ENCODE results near the gene PRUNE2. TPM values are rescaled to one million over a fixed set of nuclear protein-coding genes. Genes with fewer than 3 reads are reported as not detected.

PRUNE2 gene
- total and polyA plus RNA-seq, 2 experiments from 2014 or later: 0.46 to 4.1 TPM

DNA sequence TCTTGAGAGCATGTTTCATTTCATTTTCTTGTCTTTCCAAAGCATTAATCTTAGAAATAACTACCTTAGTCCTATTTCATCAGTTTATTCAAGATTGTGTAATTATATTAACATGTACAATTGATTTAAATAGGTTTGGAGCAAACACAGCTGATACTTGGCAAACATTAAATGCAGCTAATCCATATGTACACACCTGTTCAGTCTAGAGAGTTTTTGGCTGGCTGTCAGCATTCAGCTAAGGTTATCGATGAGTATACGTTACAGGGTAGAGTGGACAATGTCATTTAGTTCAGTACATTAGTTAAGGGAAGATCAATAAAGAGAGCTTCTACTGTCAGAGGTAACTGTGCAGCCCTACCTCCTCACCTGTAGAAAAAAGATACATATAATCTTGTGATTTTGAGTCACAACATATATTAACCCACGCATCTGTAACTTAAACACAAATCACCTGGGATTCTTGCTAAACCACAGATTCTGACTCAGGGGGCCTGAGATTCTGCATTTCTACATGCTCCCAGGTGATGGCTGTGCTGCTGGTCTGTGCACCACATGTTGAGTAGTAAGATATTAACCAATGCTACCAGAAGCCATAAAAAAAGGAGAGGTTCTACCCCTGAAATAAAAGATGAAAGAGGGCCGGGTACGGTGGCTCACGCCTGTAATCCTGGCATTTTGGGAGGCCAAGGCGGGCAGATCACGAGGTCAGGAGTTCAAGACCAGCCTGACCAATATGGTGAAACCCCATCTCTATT is 175.8 kb downstream of the PRUNE2 start:
- Histone ChIP-seq H3K4me3 (no peak overlapping the region), H3K9me3 (ENCODE audit: low read depth) (no peaks in the 10 kb centered on the region), H3K9me2 (replicated peaks; ENCODE audit: insufficient read depth) (no peaks in the 10 kb centered on the region), H4K20me1 (ENCODE audit: insufficient read depth, poor library complexity, severe bottlenecking) (no peaks in the 10 kb centered on the region), H3K79me2 (no peaks in the 10 kb centered on the region), H3K27me3 (no peaks in the 10 kb centered on the region), H3K4me1 (ENCODE audit: insufficient read depth) (no peaks in the 10 kb centered on the region), H2AFZ (no peak overlapping the region), H3K4me2 (no peak overlapping the region), H3K36me3 (replicated peaks; ENCODE audit: insufficient read depth, low read depth) (no peaks in the 10 kb centered on the region), H3K27ac (no peak overlapping the region)
- 73% methylated on average over 8 of the region's 8 CpGs for WGBS (ENCODE audit: low lambda C conversion rate, missing lambda C conversion rate)
- TF ChIP-seq, protein P1, sequence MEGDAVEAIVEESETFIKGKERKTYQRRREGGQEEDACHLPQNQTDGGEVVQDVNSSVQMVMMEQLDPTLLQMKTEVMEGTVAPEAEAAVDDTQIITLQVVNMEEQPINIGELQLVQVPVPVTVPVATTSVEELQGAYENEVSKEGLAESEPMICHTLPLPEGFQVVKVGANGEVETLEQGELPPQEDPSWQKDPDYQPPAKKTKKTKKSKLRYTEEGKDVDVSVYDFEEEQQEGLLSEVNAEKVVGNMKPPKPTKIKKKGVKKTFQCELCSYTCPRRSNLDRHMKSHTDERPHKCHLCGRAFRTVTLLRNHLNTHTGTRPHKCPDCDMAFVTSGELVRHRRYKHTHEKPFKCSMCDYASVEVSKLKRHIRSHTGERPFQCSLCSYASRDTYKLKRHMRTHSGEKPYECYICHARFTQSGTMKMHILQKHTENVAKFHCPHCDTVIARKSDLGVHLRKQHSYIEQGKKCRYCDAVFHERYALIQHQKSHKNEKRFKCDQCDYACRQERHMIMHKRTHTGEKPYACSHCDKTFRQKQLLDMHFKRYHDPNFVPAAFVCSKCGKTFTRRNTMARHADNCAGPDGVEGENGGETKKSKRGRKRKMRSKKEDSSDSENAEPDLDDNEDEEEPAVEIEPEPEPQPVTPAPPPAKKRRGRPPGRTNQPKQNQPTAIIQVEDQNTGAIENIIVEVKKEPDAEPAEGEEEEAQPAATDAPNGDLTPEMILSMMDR (IDR thresholded peaks at IDR 0.05; ENCODE audit: poor library complexity): no peak
- TF ChIP-seq EZH2 (IDR thresholded peaks at IDR 0.05; ENCODE audit: borderline replicate concordance): no peak
- no peak for DNase-seq (ENCODE audit: low spot score)

DNA sequence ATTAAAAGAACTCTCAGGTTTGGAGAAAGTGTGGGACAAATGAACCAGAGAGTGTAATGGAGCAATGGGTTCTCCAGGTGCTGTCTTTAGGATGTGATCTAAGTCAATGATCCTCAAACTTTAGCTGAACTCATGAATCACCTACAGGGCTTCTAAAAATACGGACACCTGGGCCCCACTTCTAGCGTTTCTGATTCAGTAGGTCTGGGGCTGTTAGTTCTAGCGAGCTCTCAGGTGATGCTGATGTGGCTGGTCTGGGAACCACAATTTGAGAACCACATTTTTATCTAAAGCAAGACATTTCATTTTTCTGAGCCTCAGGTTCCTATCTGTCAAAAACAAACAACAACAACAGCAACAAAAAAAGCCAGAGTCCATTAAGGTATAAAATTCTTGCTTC is 176.8 kb downstream of the PRUNE2 start:
- Histone ChIP-seq H3K36me3 (replicated peaks; ENCODE audit: insufficient read depth, low read depth) (no peaks in the 10 kb centered on the region), H3K27me3 (no peaks in the 10 kb centered on the region), H3K4me1 (ENCODE audit: insufficient read depth) (no peaks in the 10 kb centered on the region), H3K9me2 (replicated peaks; ENCODE audit: insufficient read depth) (no peaks in the 10 kb centered on the region), H2AFZ (no peak overlapping the region), H3K4me2 (no peak overlapping the region), H3K27ac (no peak overlapping the region), H4K20me1 (ENCODE audit: insufficient read depth, poor library complexity, severe bottlenecking) (no peaks in the 10 kb centered on the region), H3K79me2 (no peaks in the 10 kb centered on the region), H3K9me3 (ENCODE audit: low read depth) (no peaks in the 10 kb centered on the region), H3K4me3 (no peak overlapping the region)
- WGBS (ENCODE audit: low lambda C conversion rate, missing lambda C conversion rate): 81% methylated on average over 3 of the region's 3 CpGs
- TF ChIP-seq EZH2phosphoT487 (IDR thresholded peaks at IDR 0.05; ENCODE audit: low read depth, severe bottlenecking, unreplicated experiment): no peak
- no peak for TF ChIP-seq EZH2 (IDR thresholded peaks at IDR 0.05; ENCODE audit: borderline replicate concordance)
- TF ChIP-seq, protein P1 (IDR thresholded peaks at IDR 0.05; ENCODE audit: poor library complexity): no peak
- no peak for DNase-seq (ENCODE audit: low spot score)

DNA sequence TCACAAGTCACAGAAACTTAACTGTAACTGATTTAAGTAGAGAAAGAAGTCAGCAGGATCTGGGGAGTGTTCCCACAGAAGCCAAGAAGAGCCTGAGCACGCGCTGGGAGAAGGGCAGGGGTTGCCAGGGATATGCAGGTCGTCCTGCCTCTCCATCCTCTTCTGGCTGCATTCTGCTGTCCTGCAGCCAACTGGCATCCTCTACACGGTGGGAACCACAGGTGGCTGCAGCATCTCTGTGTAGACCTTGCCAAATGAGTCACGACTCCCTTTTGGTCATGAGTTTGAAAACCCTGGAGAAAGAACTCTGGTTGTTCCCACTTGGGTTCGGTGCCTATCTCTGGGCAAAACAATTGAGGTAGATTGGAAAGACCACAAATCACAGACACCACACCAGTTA is 180.0 kb downstream of the PRUNE2 start:
- H3K27ac ChIP-seq: no peak overlapping the region
- H3K9me2 ChIP-seq (replicated peaks; ENCODE audit: insufficient read depth): no peaks in the 10 kb centered on the region
- no peaks in the 10 kb centered on the region for H3K27me3 ChIP-seq
- H3K4me1 ChIP-seq (ENCODE audit: insufficient read depth): no peaks in the 10 kb centered on the region
- TF ChIP-seq EZH2phosphoT487 (IDR thresholded peaks at IDR 0.05; ENCODE audit: low read depth, severe bottlenecking, unreplicated experiment) (no peak), EZH2 (IDR thresholded peaks at IDR 0.05; ENCODE audit: borderline replicate concordance) (no peak)
- TF ChIP-seq, protein P1 (IDR thresholded peaks at IDR 0.05; ENCODE audit: poor library complexity): no peak
- H4K20me1 ChIP-seq (ENCODE audit: insufficient read depth, poor library complexity, severe bottlenecking): no peaks in the 10 kb centered on the region
- no peaks in the 10 kb centered on the region for H3K36me3 ChIP-seq (replicated peaks; ENCODE audit: insufficient read depth, low read depth)
- 73% methylated on average over 6 of the region's 6 CpGs for WGBS (ENCODE audit: low lambda C conversion rate, missing lambda C conversion rate)
- H3K79me2 ChIP-seq: no peaks in the 10 kb centered on the region
- DNase-seq (ENCODE audit: low spot score): no peak
- no peaks in the 10 kb centered on the region for H3K9me3 ChIP-seq (ENCODE audit: low read depth)
- no peak overlapping the region for H2AFZ ChIP-seq
- H3K4me2 ChIP-seq: no peak overlapping the region
- H3K4me3 ChIP-seq: no peak overlapping the region

Measured in hepatocyte (in vitro differentiated cells).